ENCODE measurements around the gene HENMT1. TPM values are rescaled to one million over a fixed set of nuclear protein-coding genes. Genes with fewer than 3 reads are reported as not detected.
A peak's percentile ranks its signal among the peaks of the same experiment; 100 is the strongest.

The HENMT1 gene
- total RNA-seq, 1 experiment from 2014 or later = 23.0 TPM

GRCh38 chr1:108695535-108695934, 34.6 kb upstream of the HENMT1 start:
- no peak overlapping the region for H3K27ac ChIP-seq (ENCODE audit: low read length)
- no peak overlapping the region for H3K4me3 ChIP-seq (ENCODE audit: low read depth in 2 of 2, low read length in 2 of 2)
- in situ Hi-C loops (cut with HindIII; ENCODE audit: low pct_unique_long_range_greater_than_20kb, low sequenced_read_pairs) = no loop called here
- TF ChIP-seq SIN3A (IDR thresholded peaks at IDR 0.05; ENCODE audit: borderline replicate concordance, insufficient read depth, low read depth, low read length) (no peak), CTCF (IDR thresholded peaks at IDR 0.05) (no peak), REST (IDR thresholded peaks at IDR 0.05; ENCODE audit: insufficient read depth in 1 of 2, low read depth in 2 of 2, low read length in 1 of 2) (no peak), POLR2AphosphoS5 (IDR thresholded peaks at IDR 0.05; ENCODE audit: low read depth, low read length) (no peak), TCF7L2 (IDR thresholded peaks at IDR 0.05; ENCODE audit: low read depth, low read length) (no peak)
- BruUV-seq (replicated peaks) = no TSS peak
- DNase-seq (ENCODE audit: low read depth, low spot score) (no peak), ATAC-seq (no peak)
- intact Hi-C loops (cut with micrococcal nuclease; ENCODE audit: unreplicated experiment) = no loop called here
- no peaks in the 10 kb centered on the region for H3K27me3 ChIP-seq (ENCODE audit: control insufficient read depth, insufficient read depth, low read length)
- H3K4me1 ChIP-seq (ENCODE audit: control insufficient read depth, insufficient read depth, low read length) = peaks cover 12% of the 10 kb centered on the region
- ChIA-PET POLR2A (no interaction called here), CTCF (no interaction called here)
- H3K9me3 ChIP-seq (ENCODE audit: control insufficient read depth, insufficient read depth, low read depth, low read length) = no peaks in the 10 kb centered on the region
- peaks cover 54% of the 10 kb centered on the region for H3K36me3 ChIP-seq (ENCODE audit: control insufficient read depth, insufficient read depth, low read length)

DNA sequence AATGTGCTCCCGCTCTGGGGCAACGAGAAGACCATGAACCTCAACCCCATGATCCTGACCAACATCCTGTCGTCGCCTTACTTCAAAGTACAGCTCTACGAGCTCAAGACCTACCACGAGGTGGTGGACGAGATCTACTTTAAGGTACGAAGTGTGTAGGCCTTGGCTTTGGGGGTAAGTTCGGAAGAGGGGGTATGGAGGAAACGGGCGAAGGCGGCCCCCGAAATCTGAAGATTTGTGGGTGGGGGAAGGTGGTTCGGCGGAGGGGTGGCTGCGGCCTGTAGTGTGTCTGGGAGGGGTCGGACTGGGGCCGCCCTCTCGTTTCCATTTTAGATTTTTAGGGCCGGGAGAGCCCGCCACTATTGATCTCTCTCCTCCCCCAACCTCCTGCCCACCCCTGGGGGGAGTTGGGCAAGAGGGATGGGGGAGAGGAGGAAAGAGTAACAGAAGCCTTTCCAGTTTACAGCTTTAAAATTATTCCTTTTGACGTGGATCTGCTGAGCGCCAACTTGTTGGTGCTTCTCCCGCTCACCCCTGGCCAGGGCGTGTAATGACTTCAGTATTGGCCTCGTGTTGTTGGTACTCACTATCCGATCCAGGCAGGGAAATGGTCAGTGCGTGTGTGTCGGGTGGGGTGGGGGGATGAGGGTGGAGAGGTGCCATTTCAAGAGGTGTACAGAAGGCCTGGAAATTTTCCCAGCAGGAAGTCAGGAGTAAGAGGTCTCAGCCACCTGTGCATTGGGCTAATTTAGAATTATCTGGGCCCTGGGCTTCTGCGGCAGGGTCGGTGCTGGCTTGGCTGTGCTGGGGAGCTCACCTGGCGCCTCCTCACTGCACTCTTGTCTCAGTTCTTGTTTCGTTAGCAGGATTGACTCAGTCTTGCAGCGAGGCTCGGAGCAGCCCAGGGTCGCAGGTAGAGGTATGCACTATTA, 32.1 kb upstream of the HENMT1 start:
- no peak for TF ChIP-seq REST (IDR thresholded peaks at IDR 0.05; ENCODE audit: insufficient read depth in 1 of 2, low read depth in 2 of 2, low read length in 1 of 2)
- no peak for TF ChIP-seq SIN3A (IDR thresholded peaks at IDR 0.05; ENCODE audit: borderline replicate concordance, insufficient read depth, low read depth, low read length)
- no peak for TF ChIP-seq TCF7L2 (IDR thresholded peaks at IDR 0.05; ENCODE audit: low read depth, low read length)
- TF ChIP-seq POLR2AphosphoS5 (IDR thresholded peaks at IDR 0.05; ENCODE audit: low read depth, low read length) = no peak
- TF ChIP-seq CTCF (IDR thresholded peaks at IDR 0.05) = no peak
- intact Hi-C loops (cut with micrococcal nuclease; ENCODE audit: unreplicated experiment) (no loop called here), in situ Hi-C loops (cut with HindIII; ENCODE audit: low pct_unique_long_range_greater_than_20kb, low sequenced_read_pairs) (no loop called here)
- peak overlapping the region; percentile 89 to 97 for H3K4me3 ChIP-seq (ENCODE audit: low read depth in 2 of 2, low read length in 2 of 2)
- POLR2A ChIA-PET = interaction anchor here (1.1 to 1.2 kb wide), 2 partner anchors 26 to 32 kb away, joined by 3 read pairs; partner anchors contain the start of gene HENMT1
- DNase-seq (ENCODE audit: low read depth, low spot score) (no peak), ATAC-seq (peak; percentile 52)
- CTCF ChIA-PET = no interaction called here
- peaks cover 36% of the 10 kb centered on the region for H3K36me3 ChIP-seq (ENCODE audit: control insufficient read depth, insufficient read depth, low read length)
- no TSS peak for BruUV-seq (replicated peaks)
- peaks cover 12% of the 10 kb centered on the region for H3K4me1 ChIP-seq (ENCODE audit: control insufficient read depth, insufficient read depth, low read length)
- H3K9me3 ChIP-seq (ENCODE audit: control insufficient read depth, insufficient read depth, low read depth, low read length) = no peaks in the 10 kb centered on the region
- peak overlapping the region; percentile 95 for H3K27ac ChIP-seq (ENCODE audit: low read length)
- H3K27me3 ChIP-seq (ENCODE audit: control insufficient read depth, insufficient read depth, low read length) = no peaks in the 10 kb centered on the region

Measured in Panc1 (cell line).